ENCODE measurements around the gene COL1A1.

COL1A1 gene

GRCh38 chr17:50218771-50219315 lies 17.4 kb upstream of the COL1A1 start:
- DNase-seq (ENCODE audit: low read depth, low spot score), result no peak
- H3K9me3 ChIP-seq (ENCODE audit: low read depth, low read length), result no peaks in the 10 kb centered on the region
- H3K9ac ChIP-seq (ENCODE audit: insufficient read length), result no peak overlapping the region
- H3K36me3 ChIP-seq (ENCODE audit: insufficient read depth, low read length), result no peaks in the 10 kb centered on the region
- TF ChIP-seq EZH2 (IDR thresholded peaks at IDR 0.05) (no peak), FOXP2 (optimal IDR thresholded peaks at IDR 0.05; ENCODE audit: control extremely low read depth, extremely low read length, insufficient read depth) (no peak), POLR2AphosphoS5 (IDR thresholded peaks at IDR 0.05; ENCODE audit: borderline replicate concordance, low read depth, low read length) (no peak)
- H3K27ac ChIP-seq, result 0 out of 2 replicates have a peak overlapping the region, but pooled peaks have one; percentile 12
- no peak overlapping the region for H3K4me3 ChIP-seq

GRCh38 chr17:50218071-50218759 lies 16.8 kb upstream of the COL1A1 start:
- 0 out of 2 replicates have a peak overlapping the region, but pooled peaks have one; percentile 8 for H3K27ac ChIP-seq

GRCh38 chr17:50217591-50217990 lies 16.2 kb upstream of the COL1A1 start:
- H3K9ac ChIP-seq (ENCODE audit: insufficient read length), result no peak overlapping the region
- H3K27ac ChIP-seq, result no peak overlapping the region
- no peak for DNase-seq (ENCODE audit: low read depth, low spot score)
- no peak for TF ChIP-seq POLR2AphosphoS5 (IDR thresholded peaks at IDR 0.05; ENCODE audit: borderline replicate concordance, low read depth, low read length)
- TF ChIP-seq EZH2 (IDR thresholded peaks at IDR 0.05), result no peak
- no peak for TF ChIP-seq FOXP2 (optimal IDR thresholded peaks at IDR 0.05; ENCODE audit: control extremely low read depth, extremely low read length, insufficient read depth)
- no peak overlapping the region for H3K4me3 ChIP-seq
- H3K36me3 ChIP-seq (ENCODE audit: insufficient read depth, low read length), result no peaks in the 10 kb centered on the region
- H3K9me3 ChIP-seq (ENCODE audit: low read depth, low read length), result no peaks in the 10 kb centered on the region

More at GRCh38 chr17:50218071-50218759, 16.8 kb upstream of the COL1A1 start:
- DNase-seq (ENCODE audit: low read depth, low spot score), result no peak
- no peak overlapping the region for H3K9ac ChIP-seq (ENCODE audit: insufficient read length)
- H3K9me3 ChIP-seq (ENCODE audit: low read depth, low read length), result no peaks in the 10 kb centered on the region
- H3K4me3 ChIP-seq, result no peak overlapping the region
- no peak for TF ChIP-seq POLR2AphosphoS5 (IDR thresholded peaks at IDR 0.05; ENCODE audit: borderline replicate concordance, low read depth, low read length)
- TF ChIP-seq EZH2 (IDR thresholded peaks at IDR 0.05), result no peak
- TF ChIP-seq FOXP2 (optimal IDR thresholded peaks at IDR 0.05; ENCODE audit: control extremely low read depth, extremely low read length, insufficient read depth), result no peak
- no peaks in the 10 kb centered on the region for H3K36me3 ChIP-seq (ENCODE audit: insufficient read depth, low read length)

GRCh38 chr17:50214976-50215760 lies 13.7 kb upstream of the COL1A1 start:
- Histone ChIP-seq H3K9me3 (ENCODE audit: low read depth, low read length) (no peaks in the 10 kb centered on the region), H3K36me3 (ENCODE audit: insufficient read depth, low read length) (no peaks in the 10 kb centered on the region), H3K4me3 (no peak overlapping the region), H3K9ac (ENCODE audit: insufficient read length) (no peak overlapping the region), H3K27ac (no peak overlapping the region)
- TF ChIP-seq POLR2AphosphoS5 (IDR thresholded peaks at IDR 0.05; ENCODE audit: borderline replicate concordance, low read depth, low read length) (no peak), FOXP2 (optimal IDR thresholded peaks at IDR 0.05; ENCODE audit: control extremely low read depth, extremely low read length, insufficient read depth) (no peak), EZH2 (IDR thresholded peaks at IDR 0.05) (no peak)
- no peak for DNase-seq (ENCODE audit: low read depth, low spot score)

GRCh38 chr17:50213026-50214022 lies 11.9 kb upstream of the COL1A1 start:
- no peaks in the 10 kb centered on the region for H3K36me3 ChIP-seq (ENCODE audit: insufficient read depth, low read length)

GRCh38 chr17:50212121-50212843 lies 10.9 kb upstream of the COL1A1 start:
- no peaks in the 10 kb centered on the region for H3K36me3 ChIP-seq (ENCODE audit: insufficient read depth, low read length)
- TF ChIP-seq POLR2AphosphoS5 (IDR thresholded peaks at IDR 0.05; ENCODE audit: borderline replicate concordance, low read depth, low read length), result no peak
- no peak for TF ChIP-seq FOXP2 (optimal IDR thresholded peaks at IDR 0.05; ENCODE audit: control extremely low read depth, extremely low read length, insufficient read depth)
- no peak for TF ChIP-seq EZH2 (IDR thresholded peaks at IDR 0.05)
- H3K9ac ChIP-seq (ENCODE audit: insufficient read length), result no peak overlapping the region
- no peak overlapping the region for H3K4me3 ChIP-seq
- no peak for DNase-seq (ENCODE audit: low read depth, low spot score)
- no peaks in the 10 kb centered on the region for H3K9me3 ChIP-seq (ENCODE audit: low read depth, low read length)
- no peak overlapping the region for H3K27ac ChIP-seq

More at GRCh38 chr17:50213026-50214022, 11.9 kb upstream of the COL1A1 start:
- no peak for DNase-seq (ENCODE audit: low read depth, low spot score)
- Histone ChIP-seq H3K27ac (no peak overlapping the region), H3K9me3 (ENCODE audit: low read depth, low read length) (no peaks in the 10 kb centered on the region), H3K4me3 (no peak overlapping the region), H3K9ac (ENCODE audit: insufficient read length) (no peak overlapping the region)
- TF ChIP-seq POLR2AphosphoS5 (IDR thresholded peaks at IDR 0.05; ENCODE audit: borderline replicate concordance, low read depth, low read length) (no peak), EZH2 (IDR thresholded peaks at IDR 0.05) (no peak), FOXP2 (optimal IDR thresholded peaks at IDR 0.05; ENCODE audit: control extremely low read depth, extremely low read length, insufficient read depth) (no peak)
